Stimulated activated naive CD8-positive, alpha-beta T cell treated with anti-CD3 and anti-CD28 coated beads, Interleukin-15, amount 100 ng/mL, for 72 hours (primary cell): ENCODE data around the gene SART3.

Experiments used
- ATAC-seq: fragments of 150-1000 bp; cut with Tn5 transposase; 2 replicates; pipeline ENCODE4 v1.10.0; 2021; ENCODE audit warnings: mild to moderate bottlenecking, moderate library complexity
- DNase-seq, 2 donors: peaks; one replicate each; pipeline ENCODE4 v3.0.0; 2021 to 2022
- H3K27ac Mint-ChIP-seq, 2 donors: one replicate each; pipeline ENCODE4 v1.8.0; 2022; ENCODE audit warnings: mild to moderate bottlenecking in 2 of 2, mixed read lengths in 2 of 2, moderate library complexity in 2 of 2
- H3K27me3 Mint-ChIP-seq: one replicate; pipeline ENCODE4 v1.8.0; 2022; ENCODE audit warnings: mixed read lengths
- H3K4me1 Mint-ChIP-seq: one replicate; pipeline ENCODE4 v1.8.0; 2022; ENCODE audit warnings: mild to moderate bottlenecking, mixed read lengths
- H3K4me3 Mint-ChIP-seq, 2 donors: one replicate each; pipeline ENCODE4 v1.8.0; 2022; ENCODE audit warnings: mild to moderate bottlenecking in 2 of 2, mixed read lengths in 2 of 2, moderate library complexity in 1 of 2
- H3K9me3 Mint-ChIP-seq, 2 donors: one replicate each; pipeline ENCODE4 v1.8.0; 2022; ENCODE audit warnings: mixed read lengths in 2 of 2

SART3 gene

DNA sequence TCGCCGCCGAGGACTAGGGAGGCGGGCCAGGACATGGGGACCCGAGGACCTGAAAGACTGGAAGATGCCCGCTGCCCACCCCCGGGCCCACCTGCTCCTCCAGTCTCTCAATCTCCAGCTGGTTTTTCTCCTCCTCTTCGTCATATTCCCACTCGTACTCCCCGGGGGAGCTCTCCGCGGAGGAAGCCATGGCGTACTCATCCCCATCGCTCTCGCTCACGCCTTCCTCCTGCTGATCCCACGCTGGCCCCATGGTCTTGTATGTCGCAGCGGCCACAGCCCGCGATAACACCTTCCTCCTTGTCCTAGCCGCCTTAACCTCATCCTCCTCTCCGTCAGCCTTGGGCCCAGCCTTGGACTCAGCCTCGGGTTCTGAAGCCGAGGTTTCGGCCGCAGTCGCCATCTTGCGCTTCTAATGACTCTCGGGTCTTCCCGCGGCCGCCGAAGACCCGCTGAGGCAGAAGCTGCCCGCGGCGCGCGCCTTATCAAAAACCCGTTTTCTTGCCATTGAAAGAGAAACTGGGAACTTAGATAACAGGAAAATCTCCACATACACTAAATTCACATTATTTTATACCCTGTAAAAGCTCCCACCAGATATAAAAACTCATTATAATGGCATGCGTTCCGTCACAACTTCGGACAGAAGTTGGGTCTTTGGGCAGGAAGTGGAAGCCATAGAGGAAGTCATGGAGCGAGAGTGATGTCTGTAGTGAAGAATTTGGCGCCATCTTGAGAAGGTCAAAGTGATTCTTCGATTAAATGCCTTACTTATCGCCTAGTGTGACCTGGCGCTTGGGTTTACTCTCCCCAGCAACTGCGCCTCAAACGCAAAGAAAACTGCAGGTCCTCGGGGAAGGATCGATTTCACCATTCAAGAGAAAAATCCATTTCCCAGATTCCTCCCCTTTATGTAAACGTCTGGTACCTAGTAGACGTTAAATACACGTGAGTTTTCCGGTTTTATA, at the start of gene SART3:
Gene SART3, minus strand, starts transcription at position 422 of the 968 bp plus-strand sequence. Its CDS starts 19 bp downstream, at position 403.
- H3K4me3 Mint-ChIP-seq, result peak within 1 kb of the TSS; percentile 99 to 100
- no peaks in the 10 kb centered on the region for H3K27me3 Mint-ChIP-seq
- H3K27ac Mint-ChIP-seq, result peak within 1 kb of the TSS; percentile 100
- no peaks in the 10 kb centered on the region for H3K9me3 Mint-ChIP-seq
- H3K4me1 Mint-ChIP-seq, result peaks cover 47% of the 10 kb centered on the region
- peak; percentile 62 for ATAC-seq
- DNase-seq, result peak; percentile 84 to 89

GRCh38 chr12:108610336-108610815, 49.4 kb upstream of the SART3 start:
- Mint-ChIP-seq H3K27ac (no peak overlapping the region), H3K4me3 (no peak overlapping the region)
- no peak for ATAC-seq

DNA sequence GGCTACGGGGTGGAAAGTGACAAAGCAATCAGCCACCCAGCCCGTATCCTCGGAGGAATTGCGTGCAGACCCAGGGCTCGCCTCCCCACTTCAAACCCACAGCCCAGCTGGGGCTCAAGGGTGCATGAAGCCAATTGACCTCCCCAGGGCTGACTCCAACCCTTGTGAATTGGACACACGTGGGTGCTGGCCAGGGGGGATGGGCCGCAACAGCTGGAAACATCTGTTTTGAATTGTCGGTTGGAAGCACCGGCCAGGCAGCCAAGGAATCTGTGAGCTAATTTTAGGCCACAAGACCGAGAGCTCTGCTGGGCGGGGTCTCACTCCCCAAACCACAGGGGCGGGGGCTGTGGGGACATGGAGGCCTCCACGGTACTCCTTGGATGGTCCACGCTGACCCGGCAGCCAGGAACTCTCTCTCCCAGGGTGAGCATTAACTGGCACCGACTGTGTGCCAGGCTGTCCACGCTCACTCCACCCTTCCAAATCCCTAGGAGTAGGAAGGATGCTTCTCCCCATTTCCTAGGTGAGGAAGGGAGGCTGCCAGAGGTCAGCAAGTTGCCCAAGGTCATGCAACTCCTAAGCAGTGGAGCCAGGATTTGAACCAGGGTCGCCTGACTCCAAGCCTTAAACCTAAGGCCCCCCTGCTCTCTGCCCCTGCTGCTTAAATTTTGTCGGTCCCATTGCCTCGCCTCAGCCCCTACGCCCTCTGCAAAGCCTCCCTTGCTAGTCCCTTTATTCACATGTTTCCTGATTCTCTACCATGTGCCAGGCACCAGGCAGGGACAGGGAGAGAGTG, 48.8 kb upstream of the SART3 start:
- Mint-ChIP-seq H3K4me3 (no peak overlapping the region), H3K4me1 (peaks cover 41% of the 10 kb centered on the region), H3K9me3 (peaks cover 0 to 11% of the 10 kb centered on the region in 2 donors), H3K27ac (no peak overlapping the region), H3K27me3 (no peaks in the 10 kb centered on the region)
- no peak for ATAC-seq
- DNase-seq, result no peak

More at GRCh38 chr12:108610336-108610815, 49.4 kb upstream of the SART3 start:
- DNase-seq, result no peak
- Mint-ChIP-seq H3K9me3 (peaks cover 0 to 7% of the 10 kb centered on the region in 2 donors), H3K27me3 (no peaks in the 10 kb centered on the region), H3K4me1 (peaks cover 38% of the 10 kb centered on the region)

- Mint-ChIP-seq H3K27me3 (no peaks in the 10 kb centered on the region), H3K4me1 (peaks cover 30% of the 10 kb centered on the region), H3K27ac (no peak overlapping the region), H3K4me3 (no peak overlapping the region), H3K9me3 (peaks cover 0 to 11% of the 10 kb centered on the region in 2 donors)
- DNase-seq (no peak), ATAC-seq (no peak)
These were observed 47.6 kb upstream of the SART3 start for GRCh38 chr12:108608616-108609015.

DNA sequence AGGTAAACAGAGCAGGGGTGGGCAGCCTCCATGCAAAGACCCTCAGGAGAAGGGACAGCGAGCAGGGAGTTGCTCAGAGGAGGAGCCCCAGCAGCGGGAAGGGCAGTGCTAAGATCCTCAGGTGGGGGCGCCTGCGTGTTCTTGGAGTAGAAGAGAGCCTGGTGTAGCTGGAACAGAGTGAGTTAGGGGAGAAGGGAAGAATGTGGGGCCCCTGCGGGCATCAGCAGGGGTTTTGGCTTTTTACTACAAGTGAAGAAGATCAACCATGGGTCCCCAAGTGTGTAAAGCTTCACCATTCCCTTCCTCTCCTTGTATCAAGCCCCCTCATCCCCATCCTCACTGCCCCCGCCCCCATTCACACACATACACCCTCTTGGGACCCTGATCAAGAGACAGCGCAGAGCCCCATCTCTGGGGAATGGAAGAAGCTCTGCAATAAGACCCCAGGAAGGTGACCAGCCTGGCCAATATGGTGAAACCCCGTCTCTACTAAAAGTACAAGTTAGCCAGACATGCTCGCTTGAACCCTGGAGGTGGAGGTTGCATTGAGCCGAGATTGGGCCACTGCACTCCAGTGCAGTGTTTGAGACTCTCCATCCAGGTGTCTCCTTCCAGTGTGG, 47.1 kb upstream of the SART3 start:
- H3K27ac Mint-ChIP-seq, result no peak overlapping the region

DNA sequence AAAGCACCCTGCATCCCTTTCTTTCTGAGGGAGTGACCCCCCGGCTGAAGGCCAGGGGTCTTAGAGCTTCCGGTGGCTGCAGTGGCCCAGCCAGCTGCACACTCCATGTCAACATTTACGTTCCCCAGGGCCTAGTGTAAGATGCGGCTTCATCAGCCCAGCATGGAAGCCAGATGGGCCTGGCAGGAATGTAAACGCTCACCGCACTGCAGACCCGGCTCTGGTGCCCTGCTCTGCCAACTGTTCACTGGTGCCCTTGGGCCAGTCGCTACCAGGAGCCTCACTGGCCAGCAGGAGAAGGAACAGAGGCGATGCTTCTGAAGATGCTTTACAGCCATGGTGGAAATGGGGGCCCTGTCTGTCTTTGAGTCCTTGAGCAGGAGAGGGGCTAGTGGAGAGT, 45.5 kb upstream of the SART3 start:
- peak overlapping the region in 1 of 2 donors; percentile 7 for H3K4me3 Mint-ChIP-seq
- no peak for ATAC-seq
- no peaks in the 10 kb centered on the region for H3K27me3 Mint-ChIP-seq
- peak overlapping the region in 1 of 2 donors; percentile 65 for H3K27ac Mint-ChIP-seq
- peaks cover 0 to 11% of the 10 kb centered on the region in 2 donors for H3K9me3 Mint-ChIP-seq
- DNase-seq, result no peak
- H3K4me1 Mint-ChIP-seq, result peaks cover 10% of the 10 kb centered on the region

More for the DNA sequence above, 47.1 kb upstream of the SART3 start:
- H3K9me3 Mint-ChIP-seq, result peaks cover 0 to 11% of the 10 kb centered on the region in 2 donors
- no peak for DNase-seq
- ATAC-seq, result no peak
- H3K4me1 Mint-ChIP-seq, result peaks cover 25% of the 10 kb centered on the region
- H3K27me3 Mint-ChIP-seq, result no peaks in the 10 kb centered on the region
- no peak overlapping the region for H3K4me3 Mint-ChIP-seq

GRCh38 chr12:108605690-108606406, 44.9 kb upstream of the SART3 start:
- H3K4me1 Mint-ChIP-seq, result peaks cover 8% of the 10 kb centered on the region
- peak overlapping the region; percentile 82 to 97 for H3K27ac Mint-ChIP-seq
- H3K4me3 Mint-ChIP-seq, result peak overlapping the region in 1 of 2 donors; percentile 42
- ATAC-seq (no peak), DNase-seq (no peak)
- H3K27me3 Mint-ChIP-seq, result no peaks in the 10 kb centered on the region
- H3K9me3 Mint-ChIP-seq, result peaks cover 0 to 11% of the 10 kb centered on the region in 2 donors

- Mint-ChIP-seq H3K27me3 (no peaks in the 10 kb centered on the region), H3K4me3 (peak overlapping the region in 1 of 2 donors; percentile 18), H3K9me3 (peaks cover 0 to 11% of the 10 kb centered on the region in 2 donors), H3K4me1 (peaks cover 8% of the 10 kb centered on the region), H3K27ac (peak overlapping the region; percentile 82 to 97)
- DNase-seq (peak in 1 of 2 donors; percentile 21), ATAC-seq (peak; percentile 24)
These were observed 44.2 kb upstream of the SART3 start for GRCh38 chr12:108605000-108605689.

- H3K27me3 Mint-ChIP-seq, result no peaks in the 10 kb centered on the region
- H3K9me3 Mint-ChIP-seq, result peaks cover 0 to 11% of the 10 kb centered on the region in 2 donors
- H3K4me3 Mint-ChIP-seq, result no peak overlapping the region
- peaks cover 8% of the 10 kb centered on the region for H3K4me1 Mint-ChIP-seq
- DNase-seq (no peak), ATAC-seq (no peak)
- H3K27ac Mint-ChIP-seq, result peak overlapping the region in 1 of 2 donors; percentile 36
These were observed 43.4 kb upstream of the SART3 start for GRCh38 chr12:108604208-108604941.

DNA sequence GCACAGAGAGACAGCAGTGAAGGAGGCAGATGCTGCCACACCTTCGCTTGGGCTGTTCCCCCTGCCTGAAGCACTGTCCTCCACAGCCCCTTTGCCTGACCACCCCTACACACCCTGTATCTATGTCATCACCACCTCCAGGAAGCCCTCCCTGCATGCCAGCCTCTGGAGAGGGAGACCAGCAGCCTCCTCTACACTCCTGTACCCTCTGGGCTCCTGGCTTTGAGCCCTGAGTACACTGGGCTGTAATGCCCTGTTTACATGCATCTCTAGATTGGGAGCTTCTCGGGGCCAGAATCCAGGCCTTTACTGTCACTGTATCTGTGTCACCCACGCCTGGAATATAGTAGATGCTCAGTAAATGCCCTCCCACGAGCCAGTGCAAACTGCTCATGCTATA, 42.8 kb upstream of the SART3 start:
- no peak overlapping the region for H3K27ac Mint-ChIP-seq
- DNase-seq (no peak), ATAC-seq (peak; percentile 6)
- H3K4me1 Mint-ChIP-seq, result peaks cover 8% of the 10 kb centered on the region
- H3K4me3 Mint-ChIP-seq, result no peak overlapping the region
- no peaks in the 10 kb centered on the region for H3K27me3 Mint-ChIP-seq
- peaks cover 0 to 11% of the 10 kb centered on the region in 2 donors for H3K9me3 Mint-ChIP-seq

DNA sequence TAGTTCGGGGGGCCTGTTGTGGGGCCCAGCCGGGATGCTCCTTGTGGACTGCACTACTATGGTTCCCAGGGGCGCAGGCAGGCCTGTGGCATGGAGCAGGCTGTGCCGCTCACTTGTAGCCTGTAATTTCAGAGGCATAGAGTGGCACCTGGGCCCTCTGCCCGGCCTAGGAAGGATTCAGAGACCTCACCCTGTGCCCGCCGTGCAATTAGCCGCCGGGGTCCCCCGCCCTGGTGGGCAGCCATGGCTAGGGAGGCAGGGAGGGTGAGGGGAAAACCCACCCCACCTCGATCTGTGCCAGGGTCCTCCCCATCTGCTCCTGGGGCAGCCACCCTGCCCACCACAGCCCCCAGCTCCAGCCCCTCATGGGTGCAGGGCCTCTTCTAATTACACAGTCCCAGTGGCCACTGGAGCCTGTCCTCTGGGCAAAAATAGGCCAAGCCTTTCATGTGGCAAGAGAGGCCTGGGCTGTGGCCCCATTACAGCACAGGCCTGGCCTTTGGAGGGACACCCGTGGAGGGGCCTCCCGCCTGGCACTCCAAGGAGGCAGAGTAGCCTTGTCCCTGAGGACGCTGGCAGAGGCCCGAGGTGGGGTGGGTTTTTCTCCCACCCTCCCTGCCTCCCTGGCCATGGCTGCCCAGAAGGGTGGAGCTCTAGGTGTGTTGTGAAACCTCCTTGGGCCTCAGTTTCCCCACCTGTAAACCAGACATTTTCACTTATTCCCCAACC, 42.2 kb upstream of the SART3 start:
- H3K9me3 Mint-ChIP-seq, result peaks cover 0 to 11% of the 10 kb centered on the region in 2 donors
- H3K27ac Mint-ChIP-seq, result no peak overlapping the region
- H3K27me3 Mint-ChIP-seq, result no peaks in the 10 kb centered on the region
- H3K4me3 Mint-ChIP-seq, result no peak overlapping the region
- DNase-seq, result no peak
- peak; percentile 16 for ATAC-seq
- H3K4me1 Mint-ChIP-seq, result peaks cover 8% of the 10 kb centered on the region

GRCh38 chr12:108602209-108602705, 41.3 kb upstream of the SART3 start:
- no peak for ATAC-seq
- Mint-ChIP-seq H3K4me3 (no peak overlapping the region), H3K27ac (no peak overlapping the region)

DNA sequence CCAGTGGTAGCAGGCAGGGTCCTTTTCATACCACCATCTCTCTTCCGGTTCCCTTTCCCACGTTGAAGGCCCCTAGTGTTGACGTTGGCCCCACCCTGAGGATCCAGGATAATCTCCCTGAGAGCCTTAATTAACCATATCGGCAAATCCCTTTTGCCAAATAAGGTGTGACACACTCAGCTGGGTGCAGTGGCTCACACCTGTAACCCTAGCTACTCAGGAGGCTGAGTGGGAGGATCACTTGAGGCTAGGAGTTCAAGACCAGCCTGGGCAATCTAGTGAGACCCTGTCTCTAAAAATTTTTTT, 39.7 kb upstream of the SART3 start:
- no peak overlapping the region for H3K4me3 Mint-ChIP-seq

More at GRCh38 chr12:108602209-108602705, 41.3 kb upstream of the SART3 start:
- peaks cover 8% of the 10 kb centered on the region for H3K4me1 Mint-ChIP-seq
- H3K9me3 Mint-ChIP-seq, result peaks cover 0 to 11% of the 10 kb centered on the region in 2 donors
- no peak for DNase-seq
- no peaks in the 10 kb centered on the region for H3K27me3 Mint-ChIP-seq

More for the DNA sequence above, 39.7 kb upstream of the SART3 start:
- Mint-ChIP-seq H3K9me3 (peaks cover 0 to 7% of the 10 kb centered on the region in 2 donors), H3K4me1 (peaks cover 5% of the 10 kb centered on the region), H3K27ac (no peak overlapping the region), H3K27me3 (no peaks in the 10 kb centered on the region)
- no peak for DNase-seq
- ATAC-seq, result no peak
